H9 (cell line): ENCODE results near the gene LYSMD3. TPM values are rescaled to one million over a fixed set of nuclear protein-coding genes. Genes with fewer than 3 reads are reported as not detected.

ENCODE experiments used
- DNase-seq: peaks from one replicate; pipeline ENCODE4 v3.0.0-alpha.2; 2017
- H2AFZ ChIP-seq: one replicate; pipeline ENCODE4 v1.6.1; 2013; ENCODE audit warnings: mild to moderate bottlenecking, low read length, control low read depth, moderate library complexity
- H2AK5ac ChIP-seq: 2 replicates; pipeline ENCODE4 v1.6.1; 2013; ENCODE audit warnings: low read length, control low read depth, mixed read lengths; ENCODE audit not compliant: insufficient read length
- H2BK120ac ChIP-seq: one replicate; pipeline ENCODE4 v1.6.1; 2013; ENCODE audit warnings: low read depth, mild to moderate bottlenecking, low read length, control low read depth, inconsistent platforms; ENCODE audit not compliant: poor library complexity, severe bottlenecking
- H2BK12ac ChIP-seq: 2 replicates; pipeline ENCODE4 v1.6.1; 2013; ENCODE audit warnings: low read length, control low read depth, mixed read lengths, low read depth; ENCODE audit not compliant: insufficient read length
- H2BK15ac ChIP-seq: 2 replicates; pipeline ENCODE4 v1.6.1; 2013; ENCODE audit warnings: low read depth, low read length, control low read depth
- H2BK20ac ChIP-seq: one replicate; pipeline ENCODE4 v1.6.1; 2013; ENCODE audit warnings: low read depth, mild to moderate bottlenecking, low read length, control low read depth, inconsistent platforms; ENCODE audit not compliant: poor library complexity, severe bottlenecking
- H2BK5ac ChIP-seq: 2 replicates; pipeline ENCODE4 v1.6.1; 2013; ENCODE audit warnings: low read length, control low read depth, mixed read lengths; ENCODE audit not compliant: insufficient read length
- H3K14ac ChIP-seq: 2 replicates; pipeline ENCODE4 v1.6.1; 2013; ENCODE audit warnings: low read length, control low read depth; ENCODE audit not compliant: insufficient read depth
- H3K18ac ChIP-seq: 2 replicates; pipeline ENCODE4 v1.6.1; 2013; ENCODE audit warnings: low read depth, mild to moderate bottlenecking, mixed read lengths, low read length, control low read depth; ENCODE audit not compliant: insufficient read length
- H3K23ac ChIP-seq: 2 replicates; pipeline ENCODE4 v1.6.1; 2013; ENCODE audit warnings: low read length, control low read depth, mixed read lengths, low read depth; ENCODE audit not compliant: insufficient read length
- H3K23me2 ChIP-seq: 2 replicates; pipeline ENCODE4 v1.6.1; 2013; ENCODE audit warnings: low read depth, mild to moderate bottlenecking, mixed read lengths, low read length, control low read depth; ENCODE audit not compliant: insufficient read length, poor library complexity, severe bottlenecking
- H3K27ac ChIP-seq: 2 replicates; pipeline ENCODE4 v1.5.1; 2013; ENCODE audit warnings: low read length, control low read depth, mixed read lengths, low read depth; ENCODE audit not compliant: insufficient read length
- H3K27me3 ChIP-seq: 2 replicates; pipeline ENCODE4 v1.6.1; 2013; ENCODE audit warnings: low read length, control low read depth, inconsistent platforms; ENCODE audit not compliant: insufficient read depth
- H3K4ac ChIP-seq: 2 replicates; pipeline ENCODE4 v1.6.1; 2013; ENCODE audit warnings: low read depth, mild to moderate bottlenecking, control low read depth, inconsistent platforms, low read length, moderate library complexity
- H3K4me1 ChIP-seq: 2 replicates; pipeline ENCODE4 v1.6.1; 2013; ENCODE audit warnings: low read length, control low read depth, inconsistent platforms; ENCODE audit not compliant: insufficient read depth
- H3K4me2 ChIP-seq: 2 replicates; pipeline ENCODE4 v1.6.1; 2013; ENCODE audit warnings: low read length, control low read depth, mixed read lengths; ENCODE audit not compliant: insufficient read length, insufficient read depth
- H3K56ac ChIP-seq: 2 replicates; pipeline ENCODE4 v1.6.1; 2013; ENCODE audit warnings: low read depth, mild to moderate bottlenecking, mixed read lengths, low read length, control low read depth; ENCODE audit not compliant: insufficient read length
- H3K79me1 ChIP-seq: 2 replicates; pipeline ENCODE4 v1.6.1; 2013; ENCODE audit warnings: low read depth, mild to moderate bottlenecking, moderate library complexity, low read length, control low read depth, inconsistent platforms; ENCODE audit not compliant: insufficient read depth, poor library complexity, severe bottlenecking
- H3K79me2 ChIP-seq: 2 replicates; pipeline ENCODE4 v1.6.1; 2013; ENCODE audit warnings: low read length, control low read depth, inconsistent platforms; ENCODE audit not compliant: insufficient read depth
- H3K9ac ChIP-seq: 2 replicates; pipeline ENCODE4 v1.6.1; 2013; ENCODE audit warnings: low read length, control low read depth, mixed read lengths; ENCODE audit not compliant: insufficient read length; ENCODE audit errors: extremely low read depth
- H3K9me3 ChIP-seq: one replicate; pipeline ENCODE4 v1.6.1; 2013; ENCODE audit warnings: low read depth, low read length, inconsistent platforms; ENCODE audit not compliant: control insufficient read depth
- H3T11ph ChIP-seq: one replicate; pipeline ENCODE4 v1.6.1; 2013; ENCODE audit warnings: mild to moderate bottlenecking, low read length, control low read depth, inconsistent platforms
- H4K20me1 ChIP-seq: one replicate; pipeline ENCODE4 v1.6.1; 2013; ENCODE audit not compliant: control insufficient read depth, insufficient read length, insufficient read depth
- H4K5ac ChIP-seq: 2 replicates; pipeline ENCODE4 v1.6.1; 2013; ENCODE audit warnings: low read depth, mild to moderate bottlenecking, mixed read lengths, low read length, control low read depth; ENCODE audit not compliant: insufficient read length
- H4K8ac ChIP-seq: replicated peaks from 2 replicates; pipeline ENCODE4 v1.6.1; 2013; ENCODE audit warnings: low read length, control low read depth, mixed read lengths, low read depth; ENCODE audit not compliant: insufficient read length
- H4K91ac ChIP-seq: 2 replicates; pipeline ENCODE4 v1.6.1; 2013; ENCODE audit warnings: low read depth, mild to moderate bottlenecking, moderate library complexity, mixed read lengths, low read length, control low read depth; ENCODE audit not compliant: insufficient read length
- H3K27ac Mint-ChIP-seq, 3 experiments: 2 replicates in 2 of 3; 3 replicates in 1 of 3; pipeline ENCODE4 v1.8.0; 2020 to 2021; ENCODE audit warnings: mixed read lengths in 3 of 3, mild to moderate bottlenecking in 1 of 3, moderate library complexity in 1 of 3
- H3K27me3 Mint-ChIP-seq: 2 replicates; pipeline ENCODE4 v1.8.0; 2021; ENCODE audit warnings: low read depth, mild to moderate bottlenecking, moderate library complexity, mixed read lengths
- H3K36me3 Mint-ChIP-seq, 3 experiments: 2 replicates in 2 of 3; 3 replicates in 1 of 3; pipeline ENCODE4 v1.8.0; 2020 to 2021; ENCODE audit warnings: low read depth in 3 of 3, mixed read lengths in 3 of 3; ENCODE audit not compliant: insufficient read depth in 1 of 3
- H3K4me1 Mint-ChIP-seq, 2 experiments: 2 replicates each; pipeline ENCODE4 v1.8.0; 2020; ENCODE audit warnings: mixed read lengths in 2 of 2
- H3K4me3 Mint-ChIP-seq, 2 experiments: 2 replicates in 1 of 2; 3 replicates in 1 of 2; pipeline ENCODE4 v1.8.0; 2020 to 2021; ENCODE audit warnings: mild to moderate bottlenecking in 2 of 2, mixed read lengths in 2 of 2, moderate library complexity in 1 of 2
- H3K9me3 Mint-ChIP-seq, 2 experiments: 2 replicates in 1 of 2; 3 replicates in 1 of 2; pipeline ENCODE4 v1.8.0; 2020; ENCODE audit warnings: mild to moderate bottlenecking in 2 of 2, mixed read lengths in 2 of 2, moderate library complexity in 1 of 2
- WGBS: extraction: QIAGEN DNeasy Blood & Tissue Kit; methylation state at CpG from one replicate; pipeline ENCODE4 v1.1.7; 2013; ENCODE audit warnings: missing lambda C conversion rate, low lambda C conversion rate, mixed read lengths; ENCODE audit not compliant: insufficient read length; ENCODE audit errors: extremely low coverage; 5-methylcytosine and 5-hydroxymethylcytosine counted together
- total RNA-seq: library from RNA; stranded (reverse); gene quantifications from 2 replicates; pipeline ENCODE4 v1.2.1, GENCODE V29; 2021
- TF ChIP-seq, protein P1 (sequence below): fragments of 200-600 bp; sonication (generic); conservative IDR thresholded peaks from 3 replicates; pipeline ENCODE4 v1.8.0; 2021; ENCODE audit warnings: antibody characterized with exemption, mild to moderate bottlenecking

LYSMD3 gene
- total RNA-seq, 1 experiment from 2014 or later, result 14.0 TPM

GRCh38 chr5:90557391-90557790 is 28.0 kb upstream of the LYSMD3 start:
- H3K79me2 ChIP-seq, result peaks cover 6% of the 10 kb centered on the region; the same call in 1 of the 2 replicates
- no peak overlapping the region for H3K27ac ChIP-seq
- H4K91ac ChIP-seq, result no peak overlapping the region
- H3K4me3 Mint-ChIP-seq, result peak overlapping the region; percentile 87 to 93
- no CpG with 5 or more reads among the region's 9 CpGs for WGBS
- H3K56ac ChIP-seq, result no peak overlapping the region
- no peaks in the 10 kb centered on the region for H4K20me1 ChIP-seq
- H2BK15ac ChIP-seq, result no peak overlapping the region
- no peaks in the 10 kb centered on the region for H3K27me3 Mint-ChIP-seq
- peaks cover 4% of the 10 kb centered on the region for H3K23me2 ChIP-seq
- H4K8ac ChIP-seq, result no peak overlapping the region
- no peak overlapping the region for H3K14ac ChIP-seq
- H3K9ac ChIP-seq, result peak overlapping the region; percentile 25
- H3T11ph ChIP-seq, result no peak overlapping the region
- no peak overlapping the region for H2BK12ac ChIP-seq
- H3K27me3 ChIP-seq, result no peaks in the 10 kb centered on the region
- DNase-seq, result no peak
- H3K9me3 ChIP-seq, result no peaks in the 10 kb centered on the region
- peak overlapping the region; percentile 85 for H3K4me2 ChIP-seq
- peaks cover 15% of the 10 kb centered on the region for H3K4me1 ChIP-seq
- no peak overlapping the region for H3K23ac ChIP-seq
- H3K27ac Mint-ChIP-seq, result peak overlapping the region; percentile 8 to 49 (median 14); a peak in 3 of 7 replicates
- no peak overlapping the region for H3K18ac ChIP-seq
- H2AK5ac ChIP-seq, result no peak overlapping the region
- no peak overlapping the region for H2BK20ac ChIP-seq
- no peak overlapping the region for H2BK120ac ChIP-seq
- H2AFZ ChIP-seq, result no peak overlapping the region
- no peak overlapping the region for H4K5ac ChIP-seq
- H3K79me1 ChIP-seq, result no peaks in the 10 kb centered on the region
- TF ChIP-seq, protein P1, sequence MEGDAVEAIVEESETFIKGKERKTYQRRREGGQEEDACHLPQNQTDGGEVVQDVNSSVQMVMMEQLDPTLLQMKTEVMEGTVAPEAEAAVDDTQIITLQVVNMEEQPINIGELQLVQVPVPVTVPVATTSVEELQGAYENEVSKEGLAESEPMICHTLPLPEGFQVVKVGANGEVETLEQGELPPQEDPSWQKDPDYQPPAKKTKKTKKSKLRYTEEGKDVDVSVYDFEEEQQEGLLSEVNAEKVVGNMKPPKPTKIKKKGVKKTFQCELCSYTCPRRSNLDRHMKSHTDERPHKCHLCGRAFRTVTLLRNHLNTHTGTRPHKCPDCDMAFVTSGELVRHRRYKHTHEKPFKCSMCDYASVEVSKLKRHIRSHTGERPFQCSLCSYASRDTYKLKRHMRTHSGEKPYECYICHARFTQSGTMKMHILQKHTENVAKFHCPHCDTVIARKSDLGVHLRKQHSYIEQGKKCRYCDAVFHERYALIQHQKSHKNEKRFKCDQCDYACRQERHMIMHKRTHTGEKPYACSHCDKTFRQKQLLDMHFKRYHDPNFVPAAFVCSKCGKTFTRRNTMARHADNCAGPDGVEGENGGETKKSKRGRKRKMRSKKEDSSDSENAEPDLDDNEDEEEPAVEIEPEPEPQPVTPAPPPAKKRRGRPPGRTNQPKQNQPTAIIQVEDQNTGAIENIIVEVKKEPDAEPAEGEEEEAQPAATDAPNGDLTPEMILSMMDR, result no peak
- no peak overlapping the region for H3K4ac ChIP-seq
- no peaks in the 10 kb centered on the region for H3K36me3 Mint-ChIP-seq
- H2BK5ac ChIP-seq, result no peak overlapping the region
- H3K4me1 Mint-ChIP-seq, result peaks cover 73 to 80% of the 10 kb centered on the region in 2 experiments
- H3K9me3 Mint-ChIP-seq, result peaks cover 0 to 3% of the 10 kb centered on the region in 2 experiments; a peak in 1 of 5 replicates
